ENCODE measurements around the gene UBA7. TPM values are rescaled to one million over a fixed set of nuclear protein-coding genes. Genes with fewer than 3 reads are reported as not detected.

UBA7 gene
- polyA plus RNA-seq, 1 of the 3 experiments (the other 2 are of a cell fraction): 22.6 TPM

DNA sequence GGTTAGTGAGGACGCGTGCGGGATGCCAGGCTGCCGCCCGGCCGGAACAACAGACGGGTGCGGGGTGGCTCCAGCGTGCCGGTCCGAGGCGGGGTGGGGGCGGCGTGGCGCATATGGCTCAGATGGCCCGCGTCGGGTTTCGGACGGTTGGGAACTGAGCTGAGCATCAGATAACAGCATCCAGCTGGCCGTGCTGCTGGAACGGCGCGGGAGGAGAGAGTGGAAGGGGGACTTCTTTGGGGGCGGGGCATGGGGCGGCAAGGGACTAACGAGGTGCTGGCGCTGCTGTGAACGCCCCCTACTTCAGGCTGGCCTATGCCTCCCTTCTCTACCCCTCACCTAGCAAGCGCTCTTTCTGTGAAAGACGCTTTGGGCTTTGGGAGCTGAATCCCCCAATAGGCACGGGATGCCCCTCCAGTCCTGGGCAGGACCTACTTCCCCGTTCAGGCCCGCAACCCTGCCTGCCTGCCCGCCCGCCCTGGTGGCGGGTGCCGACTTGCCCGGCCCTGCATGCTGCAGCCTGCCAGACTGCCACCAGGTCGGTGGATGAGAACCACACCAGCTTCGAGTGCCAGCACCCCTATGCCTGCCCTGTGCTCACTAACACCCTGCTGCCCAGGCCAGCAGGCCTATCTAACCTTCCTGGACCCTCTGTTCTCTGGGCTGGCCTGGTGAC lies 10.2 kb downstream of the UBA7 start:
- H3K4me1 ChIP-seq (ENCODE audit: control insufficient read depth in 1 of 2, insufficient read depth in 2 of 2, low read depth in 1 of 2, low read length in 1 of 2): peaks cover 16 to 50% of the 10 kb centered on the region in 2 experiments
- no peaks in the 10 kb centered on the region for H3K36me3 ChIP-seq (replicated peaks in 1 of 2; ENCODE audit: control insufficient read depth in 1 of 2, insufficient read depth in 2 of 2, low read length in 1 of 2)
- no peaks in the 10 kb centered on the region for H3K9me2 ChIP-seq
- no peaks in the 10 kb centered on the region for H3K9me3 ChIP-seq
- no peaks in the 10 kb centered on the region for H3K27me3 ChIP-seq (ENCODE audit: insufficient read depth)
- DNase-seq: peak; percentile 84
- H3K27ac ChIP-seq (ENCODE audit: low read depth in 2 of 2, low read length in 1 of 2): peak overlapping the region; percentile 13 to 98; a peak in 3 of 4 replicates
- 0% methylated on average over 22 of the region's 41 CpGs for WGBS (ENCODE audit: low lambda C conversion rate)
- peak overlapping the region; percentile 95 for H3K4me2 ChIP-seq
- peak overlapping the region; percentile 83 to 94 for H3K4me3 ChIP-seq (ENCODE audit: low read depth in 2 of 2, low read length in 1 of 2)
- H3F3A ChIP-seq (replicated peaks; ENCODE audit: insufficient read depth): no peaks in the 10 kb centered on the region
- H4K20me1 ChIP-seq (ENCODE audit: insufficient read depth): no peaks in the 10 kb centered on the region
- H3K79me2 ChIP-seq (ENCODE audit: insufficient read depth): no peaks in the 10 kb centered on the region
- peak overlapping the region; percentile 95 for H2AFZ ChIP-seq (ENCODE audit: low read depth)
- CTCF ChIA-PET: interaction anchor here (0.6 to 17.6 kb wide), 35 partner anchors 8 to 355 kb away, joined by 3 to 386 read pairs (median 6); partner anchors contain the start of genes AMIGO3, CAMKV, GMPPB and IP6K1
- peak overlapping the region; percentile 73; the same call in 1 of the 2 replicates for H3K9ac ChIP-seq
- TF ChIP-seq FOXM1 (IDR thresholded peaks at IDR 0.05; ENCODE audit: low read depth): no peak
- TF ChIP-seq, protein P1, sequence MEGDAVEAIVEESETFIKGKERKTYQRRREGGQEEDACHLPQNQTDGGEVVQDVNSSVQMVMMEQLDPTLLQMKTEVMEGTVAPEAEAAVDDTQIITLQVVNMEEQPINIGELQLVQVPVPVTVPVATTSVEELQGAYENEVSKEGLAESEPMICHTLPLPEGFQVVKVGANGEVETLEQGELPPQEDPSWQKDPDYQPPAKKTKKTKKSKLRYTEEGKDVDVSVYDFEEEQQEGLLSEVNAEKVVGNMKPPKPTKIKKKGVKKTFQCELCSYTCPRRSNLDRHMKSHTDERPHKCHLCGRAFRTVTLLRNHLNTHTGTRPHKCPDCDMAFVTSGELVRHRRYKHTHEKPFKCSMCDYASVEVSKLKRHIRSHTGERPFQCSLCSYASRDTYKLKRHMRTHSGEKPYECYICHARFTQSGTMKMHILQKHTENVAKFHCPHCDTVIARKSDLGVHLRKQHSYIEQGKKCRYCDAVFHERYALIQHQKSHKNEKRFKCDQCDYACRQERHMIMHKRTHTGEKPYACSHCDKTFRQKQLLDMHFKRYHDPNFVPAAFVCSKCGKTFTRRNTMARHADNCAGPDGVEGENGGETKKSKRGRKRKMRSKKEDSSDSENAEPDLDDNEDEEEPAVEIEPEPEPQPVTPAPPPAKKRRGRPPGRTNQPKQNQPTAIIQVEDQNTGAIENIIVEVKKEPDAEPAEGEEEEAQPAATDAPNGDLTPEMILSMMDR (IDR thresholded peaks at IDR 0.05): peak; percentile 20; the same call in 1 of the 2 replicates
- TF ChIP-seq FOSL2 (IDR thresholded peaks at IDR 0.05; ENCODE audit: borderline replicate concordance, low read depth): no peak
- no peak for TF ChIP-seq TAF1 (IDR thresholded peaks at IDR 0.05; ENCODE audit: borderline replicate concordance, low read depth, low read length)
- no peak for TF ChIP-seq SMC3 (IDR thresholded peaks at IDR 0.05; ENCODE audit: low read depth, low read length)
- TF ChIP-seq RFX5 (IDR thresholded peaks at IDR 0.05; ENCODE audit: low read length): no peak
- no peak for TF ChIP-seq YY1 (IDR thresholded peaks at IDR 0.05; ENCODE audit: low read depth)
- TF ChIP-seq, protein P2, sequence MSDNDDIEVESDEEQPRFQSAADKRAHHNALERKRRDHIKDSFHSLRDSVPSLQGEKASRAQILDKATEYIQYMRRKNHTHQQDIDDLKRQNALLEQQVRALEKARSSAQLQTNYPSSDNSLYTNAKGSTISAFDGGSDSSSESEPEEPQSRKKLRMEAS (IDR thresholded peaks at IDR 0.05; ENCODE audit: low read depth): 0 out of 2 replicates have a peak, but pooled peaks have one; percentile 45
- TF ChIP-seq, protein P3, sequence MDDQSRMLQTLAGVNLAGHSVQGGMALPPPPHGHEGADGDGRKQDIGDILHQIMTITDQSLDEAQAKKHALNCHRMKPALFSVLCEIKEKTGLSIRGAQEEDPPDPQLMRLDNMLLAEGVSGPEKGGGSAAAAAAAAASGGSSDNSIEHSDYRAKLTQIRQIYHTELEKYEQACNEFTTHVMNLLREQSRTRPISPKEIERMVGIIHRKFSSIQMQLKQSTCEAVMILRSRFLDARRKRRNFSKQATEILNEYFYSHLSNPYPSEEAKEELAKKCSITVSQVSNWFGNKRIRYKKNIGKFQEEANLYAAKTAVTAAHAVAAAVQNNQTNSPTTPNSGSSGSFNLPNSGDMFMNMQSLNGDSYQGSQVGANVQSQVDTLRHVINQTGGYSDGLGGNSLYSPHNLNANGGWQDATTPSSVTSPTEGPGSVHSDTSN (IDR thresholded peaks at IDR 0.05): no peak
- no peak for TF ChIP-seq SIN3A (IDR thresholded peaks at IDR 0.05; ENCODE audit: borderline replicate concordance, low read depth, low read length)
- no peak for TF ChIP-seq POLR2AphosphoS5 (IDR thresholded peaks at IDR 0.05; ENCODE audit: low read depth, low read length)
- TF ChIP-seq GATA2 (CRISPR knock-in tag; IDR thresholded peaks at IDR 0.05): peak; percentile 70
- TF ChIP-seq CHD2 (IDR thresholded peaks at IDR 0.05; ENCODE audit: low read length, partially characterized antibody): no peak
- TF ChIP-seq ELF1 (IDR thresholded peaks at IDR 0.05): no peak
- no peak for TF ChIP-seq TCF12 (IDR thresholded peaks at IDR 0.05)
- POLR2A ChIA-PET: interaction anchor here (0.6 to 5.0 kb wide), 9 partner anchors 36 to 151 kb away, joined by 3 to 37 read pairs (median 3); partner anchors contain the start of genes MON1A and RBM6

Measured in SK-N-SH (cell line).